NCI-H226 (cell line): ENCODE data around the gene PRDM2.
"Not testable (repeated sequence)": the region's sequence is repeated elsewhere in the genome, so short reads cannot be mapped to it uniquely, and the experiment has no call there.

ENCODE experiments used
- DNase-seq: peaks from one replicate; pipeline ENCODE4 v3.0.0-alpha.2; 2015

PRDM2 gene

GRCh38 chr1:13701271-13701640 is 1.3 kb downstream of the PRDM2 start:
- no peak for DNase-seq

DNA sequence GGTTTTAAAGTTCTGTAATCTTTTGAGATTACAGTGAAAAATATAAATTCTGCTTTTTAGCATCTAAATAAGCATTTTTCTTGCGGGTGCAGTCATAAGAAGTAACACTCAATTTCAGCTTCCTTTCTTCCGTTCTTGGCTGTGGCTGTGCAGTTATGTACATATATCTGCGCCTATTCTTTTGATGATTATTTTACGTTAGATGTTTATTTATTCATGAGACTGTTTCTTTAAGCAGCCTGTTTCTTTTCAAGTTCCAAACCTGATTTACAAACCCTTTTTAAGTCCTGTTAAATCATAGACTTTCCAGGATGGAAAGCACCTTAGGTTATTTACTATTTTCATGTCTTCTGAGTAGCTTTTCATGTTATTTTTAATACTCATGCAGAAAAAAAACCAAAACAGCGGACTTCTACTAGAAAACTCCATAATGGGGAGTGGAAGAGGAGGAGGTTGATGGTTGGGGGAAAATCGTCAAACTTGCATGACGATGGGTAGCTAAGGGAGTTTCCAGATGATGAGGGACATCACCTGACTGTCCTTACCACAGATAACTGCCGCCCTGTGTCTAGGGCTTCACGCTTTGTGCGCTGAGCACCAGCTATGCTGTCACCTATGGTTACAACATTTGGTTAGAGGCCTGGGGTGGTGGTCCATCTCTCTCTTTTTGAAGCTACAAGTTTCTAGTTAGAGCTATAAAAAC is 2.6 kb downstream of the PRDM2 start:
- no peak for DNase-seq

GRCh38 chr1:13703128-13703513 is 3.1 kb downstream of the PRDM2 start:
- DNase-seq, result no peak

DNA sequence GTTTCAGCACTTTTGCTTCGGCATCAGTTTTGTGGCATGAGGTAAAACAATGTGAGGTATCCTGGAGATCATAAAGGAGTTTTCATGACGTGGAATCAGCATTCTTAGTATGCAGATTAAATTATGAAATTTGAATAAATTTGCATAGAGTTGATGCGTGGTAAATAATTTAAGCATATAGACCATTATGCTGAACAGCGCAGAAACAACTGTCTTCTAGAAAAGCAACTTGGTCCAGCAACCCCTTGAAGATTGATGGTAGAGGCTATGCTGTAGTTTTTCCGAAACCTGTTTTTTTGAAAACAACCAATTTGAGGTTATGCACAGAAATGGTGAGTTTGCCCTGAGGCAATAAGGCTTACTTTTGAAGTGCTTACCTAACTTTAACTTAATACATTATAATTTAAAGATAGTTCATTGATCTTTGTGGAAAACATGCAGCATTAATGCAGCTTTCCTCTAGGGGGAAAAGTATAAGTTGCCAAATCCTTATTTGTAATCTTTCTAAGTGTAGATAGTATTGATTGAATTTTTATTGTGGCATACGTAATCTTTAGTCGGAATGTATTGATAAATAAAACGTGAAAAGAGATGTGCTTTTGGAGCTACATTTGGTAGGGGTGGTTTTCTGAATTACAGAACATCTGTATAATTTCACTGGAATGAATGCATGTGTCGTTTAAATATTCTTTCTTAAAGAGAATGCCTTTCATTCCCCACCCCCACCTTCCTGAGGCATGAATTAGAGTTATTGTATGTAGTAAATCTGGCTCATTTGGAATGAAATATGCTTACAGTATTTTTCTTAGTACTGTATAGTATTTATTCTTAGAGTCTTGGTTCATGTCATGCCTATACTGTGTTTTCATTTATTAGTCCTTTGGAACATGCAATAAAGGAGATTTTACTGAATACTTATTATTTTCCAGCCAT is 3.8 kb downstream of the PRDM2 start:
- no peak for DNase-seq

GRCh38 chr1:13706046-13706445 is 6.1 kb downstream of the PRDM2 start:
- no peak for DNase-seq

GRCh38 chr1:13707164-13707563 is 7.2 kb downstream of the PRDM2 start:
- DNase-seq, result no peak

DNA sequence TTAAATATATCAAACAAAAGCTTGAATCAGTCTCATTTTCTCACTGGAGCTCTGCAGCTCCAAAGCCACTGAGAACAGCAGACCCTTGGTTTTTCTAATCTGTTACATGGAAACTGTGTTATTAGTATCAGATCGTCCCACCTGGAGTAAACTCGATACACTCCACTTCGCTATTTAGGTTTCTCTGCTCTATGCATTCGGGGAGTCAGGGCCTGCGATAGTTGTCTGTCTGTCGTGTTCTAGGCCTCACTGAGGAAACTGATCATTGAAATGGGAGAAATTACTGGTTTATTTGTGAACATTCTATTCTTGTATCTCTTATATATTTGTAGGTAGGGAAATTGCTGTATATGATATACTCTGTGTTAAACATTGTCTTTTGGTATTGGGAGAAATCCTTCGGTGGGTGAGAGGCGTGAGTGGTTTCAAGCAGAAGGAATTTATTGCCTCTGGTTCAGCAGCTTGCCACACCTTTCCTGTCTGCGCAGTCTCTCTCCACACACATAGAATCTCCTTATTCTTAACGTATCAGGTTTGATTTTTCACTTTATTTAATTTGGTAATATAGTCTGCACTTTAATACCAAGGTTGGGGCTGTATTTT is 8.5 kb downstream of the PRDM2 start:
- no peak for DNase-seq

- DNase-seq, result no peak
Measured at GRCh38 chr1:13710086-13710485, 10.1 kb downstream of the PRDM2 start.

GRCh38 chr1:13714851-13715250 is 14.9 kb downstream of the PRDM2 start:
- no peak for DNase-seq

DNA sequence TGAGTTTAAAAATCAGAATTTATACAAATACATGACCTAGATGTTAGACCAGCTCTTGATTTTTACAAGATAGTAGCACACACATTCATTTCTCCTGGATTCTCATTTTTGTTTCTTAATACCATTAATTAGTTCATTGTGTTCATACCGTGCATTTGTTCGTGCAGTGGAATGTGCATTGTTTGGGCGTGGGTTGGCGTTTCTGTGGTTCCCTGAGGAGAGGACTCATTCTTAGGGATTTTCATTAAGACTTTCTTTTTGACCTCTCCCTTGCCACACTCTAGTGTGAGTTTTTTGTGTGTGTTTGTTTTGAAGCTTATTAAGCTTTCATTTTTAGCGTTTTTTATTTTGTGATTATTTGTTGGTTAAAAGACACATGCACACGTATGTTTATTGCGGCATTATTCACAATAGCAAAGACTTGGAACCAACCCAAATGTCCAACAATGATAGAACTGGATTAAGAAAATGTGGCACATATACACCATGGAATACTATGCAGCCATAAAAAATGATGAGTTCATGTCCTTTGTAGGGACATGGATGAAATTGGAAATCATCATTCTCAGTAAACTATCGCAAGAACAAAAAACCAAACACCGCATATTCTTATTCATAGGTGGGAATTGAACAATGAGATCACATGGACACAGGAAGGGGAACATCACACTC is 15.8 kb downstream of the PRDM2 start:
- DNase-seq, result not testable (repeated sequence)

GRCh38 chr1:13722808-13723360 is 22.9 kb downstream of the PRDM2 start:
- DNase-seq, result no peak

DNA sequence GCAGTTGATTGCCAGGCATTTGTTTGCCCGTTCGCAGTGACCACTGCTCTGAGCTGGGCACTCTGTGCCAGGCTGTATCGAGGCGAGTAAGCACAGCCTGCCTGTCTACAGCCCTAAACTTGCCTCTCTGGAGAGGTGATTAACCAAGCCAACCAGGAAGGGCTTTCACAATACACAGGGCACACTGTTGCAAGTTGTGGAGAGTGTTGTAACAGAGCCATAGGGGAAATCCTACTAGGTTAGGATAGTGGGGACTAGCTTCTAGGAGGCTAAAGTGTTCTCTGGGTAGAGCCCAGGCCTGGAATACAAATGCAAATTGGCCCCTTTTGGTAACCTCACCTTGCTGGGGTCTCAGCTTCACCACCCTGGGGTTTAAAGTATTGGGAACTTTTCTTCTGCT is 23.8 kb downstream of the PRDM2 start:
- DNase-seq, result no peak

- DNase-seq, result no peak
Measured at GRCh38 chr1:13725714-13726175, 25.8 kb downstream of the PRDM2 start.

DNA sequence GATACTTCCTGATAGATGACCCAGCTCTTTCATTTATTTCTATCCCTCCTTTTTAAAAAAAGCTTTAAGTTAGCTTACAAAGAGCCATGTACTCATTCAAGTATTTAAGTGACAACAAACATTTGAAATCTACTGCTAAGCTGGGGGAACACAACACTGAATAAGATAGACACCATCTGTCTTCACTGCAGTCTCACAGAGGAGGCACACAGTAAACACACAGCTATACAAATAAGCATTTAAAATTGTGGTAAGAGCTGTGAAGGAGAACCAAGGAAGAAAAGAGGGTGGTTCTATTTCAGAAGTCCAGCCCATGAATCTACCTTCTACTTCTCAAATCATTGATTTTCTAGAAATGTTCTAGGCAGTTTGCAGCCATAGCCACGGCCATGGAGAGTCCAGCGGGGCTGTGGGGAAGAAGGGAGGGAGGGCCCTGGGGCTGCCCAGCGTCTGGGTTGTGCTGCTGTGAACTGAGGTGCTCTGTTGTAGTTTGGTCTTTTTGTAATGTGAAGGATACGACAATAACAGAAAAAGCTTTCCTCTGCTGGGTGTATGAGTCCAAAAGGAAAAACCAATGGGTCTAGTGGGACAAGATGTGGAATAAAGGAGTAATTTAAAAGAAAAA is 28.2 kb downstream of the PRDM2 start:
- DNase-seq, result no peak

DNA sequence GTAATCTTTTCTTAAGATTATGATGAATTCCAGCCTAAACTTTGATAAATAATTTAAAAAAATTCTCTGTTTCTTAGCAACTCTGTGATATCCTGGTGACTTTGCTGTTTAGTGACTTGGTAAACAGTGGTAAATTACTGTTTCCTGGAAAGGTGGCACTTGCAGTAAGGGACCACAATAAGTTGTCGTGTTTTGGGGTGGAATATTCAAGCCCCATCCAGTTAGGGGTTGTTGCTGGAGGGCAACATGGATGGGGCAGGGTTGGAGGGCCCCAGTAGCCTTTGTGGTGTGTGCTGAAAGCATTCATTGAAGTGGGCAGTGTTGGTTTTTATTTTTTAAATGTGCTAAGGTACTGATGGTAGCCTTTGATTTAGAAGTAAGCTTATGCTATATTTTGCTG is 30.3 kb downstream of the PRDM2 start:
- DNase-seq, result no peak

GRCh38 chr1:13730751-13731482 is 30.9 kb downstream of the PRDM2 start:
- no peak for DNase-seq

- no peak for DNase-seq
Measured at GRCh38 chr1:13731897-13732296, 31.9 kb downstream of the PRDM2 start.

GRCh38 chr1:13732971-13733667 is 33.1 kb downstream of the PRDM2 start:
- no peak for DNase-seq

- DNase-seq, result no peak
Measured at GRCh38 chr1:13733711-13734110, 33.7 kb downstream of the PRDM2 start.

DNA sequence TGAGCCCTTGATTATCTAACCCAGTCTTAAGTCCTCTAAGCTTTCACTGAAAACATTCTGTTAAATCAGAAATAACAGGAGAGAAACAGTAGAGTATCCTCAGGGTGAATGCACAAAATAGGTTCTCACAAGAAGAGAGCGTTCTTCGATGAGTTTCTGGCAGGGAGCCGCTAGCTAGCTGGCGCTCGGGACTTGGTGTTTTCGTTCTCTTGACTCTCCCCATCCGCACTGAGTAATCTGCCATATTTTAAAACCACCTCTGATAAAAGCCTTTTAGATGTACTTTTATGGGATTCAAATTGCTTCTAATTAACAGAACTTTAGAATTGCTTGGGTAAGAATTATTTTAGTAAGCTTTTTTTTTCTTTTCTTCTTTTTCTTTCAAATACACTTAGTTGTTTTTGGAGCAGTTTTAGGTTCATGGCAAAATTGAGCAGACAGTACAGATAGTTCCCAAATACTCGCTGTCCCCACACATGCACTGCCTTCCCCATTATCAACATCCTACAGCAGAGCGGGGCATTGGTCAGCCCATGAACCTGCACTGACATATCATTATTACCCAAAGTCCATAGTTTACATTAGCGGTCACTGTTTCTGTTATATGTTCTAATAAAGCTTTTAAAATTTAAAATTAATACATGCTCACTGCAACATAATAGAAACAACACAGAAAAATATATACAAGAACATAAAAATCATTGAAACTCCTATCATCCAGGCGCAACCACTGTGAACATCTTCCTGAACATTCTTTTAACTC is 35.4 kb downstream of the PRDM2 start:
- no peak for DNase-seq
